Mucosa of gallbladder (tissue), 1 donor: Measurements from ENCODE around the gene SELE. TPM values are rescaled to one million over a fixed set of nuclear protein-coding genes. Genes with fewer than 3 reads are reported as not detected.
"Not testable (repeated sequence)": the region's sequence is repeated elsewhere in the genome, so short reads cannot be mapped to it uniquely, and the experiment has no call there.

Source experiments
- DNase-seq: peaks from one replicate; pipeline ENCODE4 v3.0.0-alpha.2; 2020; ENCODE audit warnings: low spot score
- total RNA-seq: library from RNA; stranded (reverse); gene quantifications from one replicate; pipeline ENCODE4 v1.2.1, GENCODE V29; 2021
- donor health status: DM: no; HTN: no; CAD: no.

Gene SELE
- total RNA-seq, 1 donor from 2014 or later, result 0.95 TPM

- no peak for DNase-seq
Observed at GRCh38 chr1:169683661-169684060, 50.2 kb downstream of the SELE start.

GRCh38 chr1:169683168-169683567 lies 50.7 kb downstream of the SELE start:
- not testable (repeated sequence) for DNase-seq

GRCh38 chr1:169682071-169682470 lies 51.8 kb downstream of the SELE start:
- DNase-seq, result no peak

- no peak for DNase-seq
Observed at GRCh38 chr1:169681140-169681539, 52.7 kb downstream of the SELE start.

GRCh38 chr1:169680377-169681019 lies 53.4 kb downstream of the SELE start:
- no peak for DNase-seq

GRCh38 chr1:169679692-169680091 lies 54.2 kb downstream of the SELE start:
- no peak for DNase-seq

- peak; percentile 20 for DNase-seq
Observed at GRCh38 chr1:169676001-169676400, 57.9 kb downstream of the SELE start.

Other genes with a start within 250 kb of the SELE start
- gene SLC19A2, start 248.1 kb downstream of the SELE start, total RNA-seq, result 29.0 TPM
- gene F5, start 147.6 kb downstream of the SELE start, total RNA-seq, result 154 TPM
- 12.6 TPM for gene SELP, start 104.0 kb downstream of the SELE start, total RNA-seq
- 5.6 TPM for gene SELL, start 22.5 kb downstream of the SELE start, total RNA-seq
- gene METTL18, start 60.8 kb upstream of the SELE start, total RNA-seq, result 4.9 TPM
- gene SCYL3, start 159.8 kb upstream of the SELE start, total RNA-seq, result 18.9 TPM